Heart left ventricle (tissue), 16 donors: ENCODE results near the gene TRIM3. TPM values are rescaled to one million over a fixed set of nuclear protein-coding genes. Genes with fewer than 3 reads are reported as not detected.

Experiments used
- ATAC-seq, 4 donors: fragments of 200-7000 bp; cut with Tn5 transposase; one replicate each; pipeline ENCODE4 v1.9.1; 2020 to 2022; ENCODE audit warnings: moderate library complexity in 4 of 4, mild to moderate bottlenecking in 3 of 4, moderate number of reproducible peaks in 1 of 4
- DNase-seq, 5 donors: peaks; one replicate each; pipeline ENCODE4 v3.0.0-alpha.2; 2020
- H3K27ac ChIP-seq, 12 donors: fragments of 200-600 bp; sonication (generic) in 4 of 12; one replicate each; pipeline versions ENCODE4 v1.5.0 to v1.8.0; 2016 to 2022; ENCODE audit warnings: mild to moderate bottlenecking in 2 of 12
- H3K27me3 ChIP-seq, 9 donors: fragments of 200-600 bp; sonication (generic) in 2 of 9; one replicate each; pipeline versions ENCODE4 v1.5.1 to v1.8.0; 2016 to 2022; ENCODE audit warnings: mild to moderate bottlenecking in 3 of 9
- H3K36me3 ChIP-seq, 9 donors: fragments of 200-600 bp; sonication (generic) in 2 of 9; one replicate each; pipeline versions ENCODE4 v1.5.0 to v1.8.0; 2018 to 2022; ENCODE audit warnings: mild to moderate bottlenecking in 2 of 9
- H3K4me1 ChIP-seq, 12 donors: fragments of 200-600 bp; sonication (generic) in 4 of 12; one replicate each; pipeline versions ENCODE4 v1.5.0 to v1.8.0; 2016 to 2022; ENCODE audit warnings: mild to moderate bottlenecking in 3 of 12
- H3K4me3 ChIP-seq, 12 donors: fragments of 200-600 bp; sonication (generic) in 4 of 12; one replicate each; pipeline versions ENCODE4 v1.5.0 to v1.8.0; 2017 to 2022; ENCODE audit warnings: mild to moderate bottlenecking in 9 of 12, moderate library complexity in 4 of 12
- H3K9me3 ChIP-seq, 12 donors: fragments of 200-600 bp; sonication (generic) in 4 of 12; one replicate each; pipeline versions ENCODE4 v1.5.0 to v1.8.0; 2016 to 2022; ENCODE audit warnings: mild to moderate bottlenecking in 1 of 12
- POLR2A ChIP-seq, 2 donors: fragments of 450-650 bp; IDR thresholded peaks; one replicate each; pipeline ENCODE4 v1.6.1; 2017; ENCODE audit warnings: antibody characterized with exemption in 2 of 2, mild to moderate bottlenecking in 2 of 2, moderate library complexity in 2 of 2
- WGBS, 4 donors: extraction: QIAGEN DNeasy Blood & Tissue Kit in 2 of 4; methylation state at CpG; one replicate each; pipeline versions ENCODE4 v1.1.5 to v1.1.7; 2013 to 2018; 5-methylcytosine and 5-hydroxymethylcytosine counted together
- intact Hi-C, 10 donors: fragments of 100-400 bp; cut with DNase I; formaldehyde crosslinking; loops; one replicate each; pipeline versions ENCODE4 v1.11.1 to v1.14.2; 2022
- polyA plus RNA-seq, 2 donors: library from polyadenylated mRNA; stranded (reverse); fragments of 200-250 nt; gene quantifications; one replicate each; pipeline ENCODE4 v1.2.3, GENCODE V29; 2013
- total RNA-seq, 9 donors: library from RNA; depleted of rRNA in 2 of 9; stranded (reverse); fragments of >200 nt in 2 of 9; fragmentation: NEBNext Ultra II Directional in 3 of 9; extraction: Animal tissue kit (Norgen Biotek cat#: 25700) in 3 of 9; gene quantifications; one replicate each; pipeline versions ENCODE4 v1.1.0 to v1.2.4, GENCODE V29; 2016 to 2023
- TF ChIP-seq, protein P1 (sequence below), 12 donors: fragments of 200-600 bp; sonication (generic) in 4 of 12; IDR thresholded peaks; one replicate each; pipeline versions ENCODE4 v1.5.0 to v1.8.0; 2018 to 2022; ENCODE audit warnings: antibody characterized with exemption in 12 of 12, mild to moderate bottlenecking in 5 of 12
- donor health status: ischemic (EF 13 %, LVEDD 7.1; RV severe dilation, severe dysfunction).
- donor health status: healthy with polysubstance abuse.
- donor health status: DM: no; HTN: yes; CAD: no.
- donor health status: DM: no; HTN: no; CAD: no.
- donor health status: ischemic (EF 25% LVEDD 6.9; RV normal size, moderate dysfunction).
- donor health status: ischemic (EF 25% LVEDD 5.7; RV mildly dilated, moderate dysfunction).
- donor health status: healthy.
- donor health status: DM: yes; HTN: yes; CAD: no.
- donor health status: ischemic (EF 35%, LVEDD 5.7; RV mildly dilated, moderate dysfunction).
- donor health status: nonischemic (EF 11% LVEDD 7.7; RV severe dilation, severe dysfunction).
- donor health status: DM: yes; HTN: yes; CAD: no.
- donor health status: PGD.
- donor health status: ischemic (EF 29% LVEDD 5.4; RV normal size, mild dysfunction).
- donor health status: nonischemic (EF 23%, LVEDD 6.1; RV moderate dilation, normal function).

TRIM3 gene
- total and polyA plus RNA-seq, 11 donors, result 7.7 to 18.8 (median 10.4) TPM

DNA sequence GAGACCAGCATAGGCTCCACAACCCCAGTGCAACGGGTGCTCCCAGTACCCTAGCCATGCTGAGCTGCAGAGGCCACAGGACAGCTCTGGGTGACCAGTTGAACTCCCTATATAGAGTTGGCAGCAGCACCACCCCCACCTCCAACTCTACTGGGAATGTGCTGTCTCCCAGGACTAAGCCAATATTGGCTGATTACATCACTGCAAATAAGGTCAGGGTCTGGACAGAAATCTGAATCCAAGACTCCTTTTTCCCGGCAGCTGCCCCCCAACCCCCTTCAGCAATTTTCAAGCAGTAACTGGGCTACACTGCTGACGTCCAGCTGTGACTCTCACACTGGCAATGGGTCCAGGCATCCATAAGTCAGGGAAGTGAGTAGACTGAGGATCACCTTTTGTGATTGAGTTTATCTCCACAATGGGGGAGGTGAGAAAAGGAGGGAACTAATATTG, 32.8 kb downstream of the TRIM3 start, which contains the start of gene HPX:
Gene HPX (minus strand): TSS at position 82 of the 453 bp plus-strand sequence. CDS start 24 bp downstream, at position 58.
- no peaks in the 10 kb centered on the region for H3K27me3 ChIP-seq
- H3K27ac ChIP-seq, result no peak within 1 kb of the TSS
- DNase-seq (no peak), ATAC-seq (no peak)
- H3K9me3 ChIP-seq, result no peaks in the 10 kb centered on the region
- H3K4me1 ChIP-seq, result peaks cover 0 to 14% (median 0%) of the 10 kb centered on the region in 12 donors
- 67 to 77% (median 70%) methylated on average over 3 of the region's 3 CpGs for WGBS, 4 donors
- no peak for TF ChIP-seq POLR2A (IDR thresholded peaks at IDR 0.05)
- TF ChIP-seq, protein P1, sequence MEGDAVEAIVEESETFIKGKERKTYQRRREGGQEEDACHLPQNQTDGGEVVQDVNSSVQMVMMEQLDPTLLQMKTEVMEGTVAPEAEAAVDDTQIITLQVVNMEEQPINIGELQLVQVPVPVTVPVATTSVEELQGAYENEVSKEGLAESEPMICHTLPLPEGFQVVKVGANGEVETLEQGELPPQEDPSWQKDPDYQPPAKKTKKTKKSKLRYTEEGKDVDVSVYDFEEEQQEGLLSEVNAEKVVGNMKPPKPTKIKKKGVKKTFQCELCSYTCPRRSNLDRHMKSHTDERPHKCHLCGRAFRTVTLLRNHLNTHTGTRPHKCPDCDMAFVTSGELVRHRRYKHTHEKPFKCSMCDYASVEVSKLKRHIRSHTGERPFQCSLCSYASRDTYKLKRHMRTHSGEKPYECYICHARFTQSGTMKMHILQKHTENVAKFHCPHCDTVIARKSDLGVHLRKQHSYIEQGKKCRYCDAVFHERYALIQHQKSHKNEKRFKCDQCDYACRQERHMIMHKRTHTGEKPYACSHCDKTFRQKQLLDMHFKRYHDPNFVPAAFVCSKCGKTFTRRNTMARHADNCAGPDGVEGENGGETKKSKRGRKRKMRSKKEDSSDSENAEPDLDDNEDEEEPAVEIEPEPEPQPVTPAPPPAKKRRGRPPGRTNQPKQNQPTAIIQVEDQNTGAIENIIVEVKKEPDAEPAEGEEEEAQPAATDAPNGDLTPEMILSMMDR (IDR thresholded peaks at IDR 0.05), result no peak
- no peak within 1 kb of the TSS for H3K4me3 ChIP-seq
- H3K36me3 ChIP-seq, result no peaks in the 10 kb centered on the region
- intact Hi-C loops, result loop anchor here in 6 of 10 donors (5.0 to 10.0 kb wide), 4 partner anchors 64 to 264 kb away; no protein-coding TSS in a partner anchor

DNA sequence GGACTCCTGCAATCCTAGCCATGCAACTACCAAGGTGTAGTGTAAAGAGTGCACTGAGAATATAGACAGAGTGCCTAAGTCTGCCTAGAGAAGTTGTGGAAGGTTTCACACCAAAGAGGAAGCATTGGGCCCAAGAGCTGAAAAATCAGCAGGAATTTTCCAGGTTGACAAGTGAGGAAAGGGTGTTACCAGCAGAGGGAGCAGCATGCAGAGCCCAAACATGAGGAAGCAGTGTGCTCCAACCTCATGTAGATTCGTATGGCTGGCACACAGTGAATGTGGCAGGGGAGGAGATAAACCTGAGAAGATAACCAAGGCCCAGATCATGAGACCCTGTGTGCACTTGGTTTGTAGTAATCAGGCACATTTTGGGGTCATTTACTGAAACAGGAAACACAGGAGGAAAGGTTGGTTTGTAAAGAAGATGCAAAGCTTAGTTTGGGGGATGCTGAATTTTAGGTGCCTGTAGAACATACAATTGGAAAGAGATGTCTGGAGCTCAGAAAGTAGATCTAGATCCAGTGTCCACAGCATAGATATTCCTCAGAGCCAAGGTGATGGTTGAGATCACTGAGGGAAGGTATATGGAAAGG, 34.7 kb downstream of the TRIM3 start:
- Histone ChIP-seq H3K4me3 (no peak overlapping the region), H3K4me1 (peaks cover 0 to 14% (median 0%) of the 10 kb centered on the region in 12 donors), H3K36me3 (no peaks in the 10 kb centered on the region), H3K27ac (no peak overlapping the region), H3K27me3 (no peaks in the 10 kb centered on the region), H3K9me3 (no peaks in the 10 kb centered on the region)
- intact Hi-C loops, result loop anchor here in 4 of 10 donors (2.0 to 10.0 kb wide), 3 partner anchors 66 to 68 kb away; no protein-coding TSS in a partner anchor
- TF ChIP-seq, protein P1 (IDR thresholded peaks at IDR 0.05), result peak; percentile 48 to 73 (median 59)
- no peak for TF ChIP-seq POLR2A (IDR thresholded peaks at IDR 0.05)
- 0 to 4% (median 1%) methylated on average over 1 of the region's 1 CpG for WGBS, 4 donors
- ATAC-seq (peak in 3 of 4 donors; percentile 58 to 72 (median 63)), DNase-seq (peak in 4 of 5 donors; percentile 27 to 51 (median 40))

DNA sequence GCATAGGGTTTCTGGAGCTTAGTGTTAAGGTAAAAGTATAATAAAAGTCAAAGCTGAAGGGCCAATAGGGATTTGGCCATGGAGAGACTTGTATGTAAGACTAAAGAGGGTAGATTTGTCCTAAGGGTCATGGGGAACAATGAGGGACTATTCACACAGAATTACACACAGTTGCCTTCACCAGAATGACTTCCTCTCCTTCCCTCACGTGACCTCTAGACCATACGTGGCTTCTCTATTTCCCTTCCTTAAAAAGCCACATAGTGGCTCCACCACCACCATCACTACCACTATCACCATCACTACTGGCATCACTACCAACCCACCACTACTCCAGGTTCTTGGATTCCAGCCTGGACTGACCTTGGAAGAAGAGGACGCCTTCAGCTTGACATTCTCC, 35.7 kb downstream of the TRIM3 start:
- no peak overlapping the region for H3K4me3 ChIP-seq
- peaks cover 0 to 14% (median 0%) of the 10 kb centered on the region in 12 donors for H3K4me1 ChIP-seq
- WGBS, 4 donors, result 72 to 81% (median 75%) methylated on average over 3 of the region's 3 CpGs
- no peak for DNase-seq
- ATAC-seq, result peak in 1 of 4 donors; percentile 40
- H3K36me3 ChIP-seq, result no peaks in the 10 kb centered on the region
- H3K27me3 ChIP-seq, result no peaks in the 10 kb centered on the region
- intact Hi-C loops, result loop anchor here in 4 of 10 donors (2.0 to 10.0 kb wide), 3 partner anchors 67 to 69 kb away; no protein-coding TSS in a partner anchor
- no peaks in the 10 kb centered on the region for H3K9me3 ChIP-seq
- TF ChIP-seq, protein P1 (IDR thresholded peaks at IDR 0.05), result no peak
- TF ChIP-seq POLR2A (IDR thresholded peaks at IDR 0.05), result no peak
- no peak overlapping the region for H3K27ac ChIP-seq

DNA sequence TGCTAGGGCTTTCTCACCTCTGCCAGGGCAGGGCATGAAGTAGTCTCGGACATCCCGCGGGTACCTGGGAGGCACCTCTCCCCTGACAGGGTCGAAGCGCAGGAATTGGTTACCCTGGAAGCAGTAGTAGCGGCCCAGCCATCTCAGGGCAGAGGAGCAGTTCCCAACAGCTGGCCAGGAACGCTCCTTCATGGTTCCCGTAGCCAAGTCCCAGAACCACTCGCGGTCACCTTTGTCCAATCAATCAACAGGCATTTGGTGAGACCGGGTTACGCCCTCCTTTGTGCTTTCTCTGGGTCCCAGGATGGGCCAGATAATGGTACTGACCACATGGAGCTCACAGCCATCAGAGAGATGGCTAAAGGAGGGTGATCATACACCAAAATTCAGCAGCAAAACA, 36.3 kb downstream of the TRIM3 start:
- no peak overlapping the region for H3K27ac ChIP-seq
- no peaks in the 10 kb centered on the region for H3K9me3 ChIP-seq
- peaks cover 0 to 14% (median 0%) of the 10 kb centered on the region in 12 donors for H3K4me1 ChIP-seq
- DNase-seq (no peak), ATAC-seq (no peak)
- intact Hi-C loops, result loop anchor here in 3 of 10 donors (5.0 to 10.0 kb wide), 2 partner anchors 67 to 70 kb away; no protein-coding TSS in a partner anchor
- WGBS, 4 donors, result 84 to 94% (median 92%) methylated on average over 12 of the region's 12 CpGs
- no peaks in the 10 kb centered on the region for H3K36me3 ChIP-seq
- H3K27me3 ChIP-seq, result no peaks in the 10 kb centered on the region
- TF ChIP-seq, protein P1 (IDR thresholded peaks at IDR 0.05), result no peak
- TF ChIP-seq POLR2A (IDR thresholded peaks at IDR 0.05), result no peak
- H3K4me3 ChIP-seq, result no peak overlapping the region
